Urothelium cell line (cell line): ENCODE results near the gene MAPRE2.

Source experiments
- DNase-seq: peaks from one replicate; pipeline ENCODE4 v3.0.0; 2011; ENCODE audit warnings: low spot score, mixed read lengths
- FAIRE-seq: peaks from 2 replicates; lab custom pipeline; 2011; peaks lifted over from hg19 to GRCh38; lab: Jason Lieb, UNC

MAPRE2 gene

DNA sequence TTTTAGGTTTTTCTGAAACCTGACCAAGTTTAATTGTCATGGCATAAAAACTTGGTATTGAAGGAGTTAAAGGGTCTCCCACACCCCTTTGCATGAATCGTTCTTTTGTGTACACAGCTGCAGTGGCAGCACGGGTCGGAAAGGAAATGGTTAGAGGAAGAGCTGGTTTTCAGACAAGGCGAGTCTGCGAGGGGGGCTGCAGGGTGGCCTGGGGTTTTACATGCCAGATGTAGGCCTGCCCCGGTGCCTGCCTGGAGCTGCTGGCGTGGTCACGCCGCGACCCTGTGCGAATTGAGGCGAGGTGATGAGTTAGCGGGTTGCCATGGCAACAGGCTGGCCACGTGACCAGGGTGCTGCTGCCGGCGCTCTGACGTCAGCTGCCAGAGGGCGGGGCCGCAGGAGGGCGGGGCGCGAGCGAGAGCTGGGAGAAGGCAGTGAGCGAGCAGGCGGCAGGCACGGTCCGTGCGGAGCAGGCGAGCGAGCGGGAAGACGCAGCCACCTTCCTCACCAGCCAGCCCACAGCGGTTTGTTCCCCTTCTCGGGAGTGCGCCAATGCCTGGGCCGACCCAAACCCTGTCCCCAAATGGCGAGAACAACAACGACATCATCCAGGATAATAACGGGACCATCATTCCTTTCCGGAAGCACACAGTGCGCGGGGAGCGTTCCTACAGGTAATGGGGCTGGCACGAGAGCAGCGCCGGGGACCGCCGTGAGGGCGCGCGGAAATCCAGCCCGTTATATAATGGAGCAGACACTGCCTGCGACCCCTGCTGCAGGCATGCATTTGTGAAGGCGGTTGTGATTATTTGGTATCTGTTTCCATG is at the start of gene MAPRE2:
Gene MAPRE2 (plus strand): TSS at position 426 of the 827 bp plus-strand sequence. CDS start 127 bp downstream, at position 553.
- peak; percentile 96 for DNase-seq
- FAIRE-seq: peak; percentile 74

GRCh38 chr18:34991561-34991960 is 49.7 kb upstream of the MAPRE2 start:
- DNase-seq (no peak), FAIRE-seq (no peak)

DNA sequence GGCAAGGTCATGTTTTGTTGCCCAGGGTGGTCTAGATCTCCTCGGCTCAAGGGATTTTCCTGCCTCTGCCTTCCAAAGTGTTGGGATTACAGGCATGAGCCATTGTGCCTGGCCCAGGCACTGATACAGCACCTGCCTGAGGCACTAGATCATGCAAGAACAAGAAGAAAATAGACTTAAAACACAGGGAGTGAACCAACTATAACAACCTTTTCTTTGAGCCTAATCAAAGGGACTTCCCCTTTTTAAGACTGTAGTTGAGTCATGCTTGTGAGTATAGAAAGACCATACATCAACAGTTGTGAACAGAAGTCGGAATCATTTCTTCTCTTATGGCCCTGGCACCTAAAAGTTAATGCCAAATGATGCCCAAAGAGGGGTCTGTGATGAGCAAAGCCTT is 47.9 kb upstream of the MAPRE2 start:
- DNase-seq (no peak), FAIRE-seq (no peak)

DNA sequence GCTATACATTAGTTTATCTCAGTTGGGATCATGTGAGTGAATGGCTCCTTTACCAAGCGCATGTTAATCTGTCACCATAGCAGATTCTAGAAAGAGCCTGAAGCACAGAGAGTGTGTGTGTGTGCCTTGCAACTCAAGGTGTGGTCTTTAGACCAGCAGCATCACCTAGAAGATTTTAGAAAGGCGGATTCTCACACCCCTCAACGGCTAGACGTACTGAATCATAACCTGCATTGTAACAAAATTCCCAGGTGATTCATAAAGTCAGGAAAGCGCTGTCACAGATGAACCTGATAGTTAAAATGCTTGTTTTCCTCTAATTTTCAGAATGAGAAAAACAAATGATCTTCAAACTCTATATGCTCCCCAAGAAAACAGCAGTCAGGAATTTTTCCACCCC is 45.5 kb upstream of the MAPRE2 start:
- no peak for DNase-seq
- FAIRE-seq: no peak

DNA sequence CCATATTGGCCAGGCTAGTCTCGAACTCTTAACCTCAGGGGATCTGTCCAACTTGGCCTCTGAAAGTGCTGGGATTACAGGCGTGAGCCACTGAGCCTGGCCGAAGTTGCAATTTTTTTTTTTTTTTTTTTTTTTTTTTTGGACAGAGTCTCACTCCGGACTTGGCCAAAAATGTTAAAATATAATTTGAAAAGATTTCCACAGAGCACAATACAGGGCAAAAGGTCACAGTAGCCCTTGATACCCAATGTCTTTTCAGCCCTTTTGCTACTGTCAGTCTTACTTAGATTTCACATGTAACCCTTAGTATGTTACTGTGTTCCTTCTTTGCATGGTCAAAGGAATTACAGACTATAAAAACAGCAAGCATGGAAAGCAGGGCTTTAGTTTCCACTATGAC is 42.6 kb upstream of the MAPRE2 start:
- FAIRE-seq: no peak
- no peak for DNase-seq

DNA sequence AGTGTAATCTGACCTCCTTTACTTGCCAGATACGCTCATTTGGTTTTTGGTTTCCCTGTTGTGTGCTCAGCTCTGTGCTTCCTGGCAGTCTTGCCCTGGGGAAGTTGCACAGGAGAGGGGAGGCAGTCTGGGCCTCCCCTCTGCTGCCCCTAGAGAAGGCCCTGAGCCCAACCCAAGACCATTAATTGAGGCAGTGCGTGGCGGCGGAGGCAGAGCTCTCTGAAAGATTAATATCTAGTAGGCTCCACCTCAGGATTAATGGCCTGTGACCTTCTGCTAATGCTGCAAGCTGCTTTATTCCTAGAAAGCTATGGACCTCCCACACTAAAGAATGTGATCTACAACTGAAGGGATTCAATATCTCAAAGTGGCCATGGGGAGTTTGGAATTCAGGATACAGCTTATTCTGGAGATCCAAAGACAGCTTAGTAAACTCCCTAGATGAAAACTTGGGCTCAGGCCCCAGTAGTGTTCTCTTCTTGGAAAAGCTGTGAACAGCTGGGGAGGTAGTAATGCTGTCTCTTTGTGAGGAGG is 41.4 kb upstream of the MAPRE2 start:
- DNase-seq: no peak
- FAIRE-seq: no peak

DNA sequence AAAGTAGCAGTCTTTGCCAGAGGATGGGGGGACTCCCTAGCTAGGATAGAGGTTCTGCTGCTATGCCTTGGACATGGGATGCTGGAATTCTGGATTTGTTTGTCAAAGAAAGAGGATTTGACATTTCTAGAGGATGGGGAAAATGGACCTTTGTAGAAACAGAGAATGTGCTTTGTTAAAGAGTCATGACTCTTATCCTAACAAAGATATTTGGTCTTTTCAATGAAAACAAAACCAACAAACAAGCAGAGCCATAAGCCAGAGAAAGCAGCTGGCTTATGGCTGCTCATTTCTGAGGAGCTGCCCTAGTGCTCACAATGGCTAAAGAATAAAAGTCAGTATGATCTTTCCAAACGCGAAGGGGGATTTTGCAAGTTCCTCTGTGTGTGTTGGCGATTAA is 40.8 kb upstream of the MAPRE2 start:
- DNase-seq: no peak
- no peak for FAIRE-seq

GRCh38 chr18:35002120-35002519 is 39.1 kb upstream of the MAPRE2 start:
- FAIRE-seq (no peak), DNase-seq (no peak)

DNA sequence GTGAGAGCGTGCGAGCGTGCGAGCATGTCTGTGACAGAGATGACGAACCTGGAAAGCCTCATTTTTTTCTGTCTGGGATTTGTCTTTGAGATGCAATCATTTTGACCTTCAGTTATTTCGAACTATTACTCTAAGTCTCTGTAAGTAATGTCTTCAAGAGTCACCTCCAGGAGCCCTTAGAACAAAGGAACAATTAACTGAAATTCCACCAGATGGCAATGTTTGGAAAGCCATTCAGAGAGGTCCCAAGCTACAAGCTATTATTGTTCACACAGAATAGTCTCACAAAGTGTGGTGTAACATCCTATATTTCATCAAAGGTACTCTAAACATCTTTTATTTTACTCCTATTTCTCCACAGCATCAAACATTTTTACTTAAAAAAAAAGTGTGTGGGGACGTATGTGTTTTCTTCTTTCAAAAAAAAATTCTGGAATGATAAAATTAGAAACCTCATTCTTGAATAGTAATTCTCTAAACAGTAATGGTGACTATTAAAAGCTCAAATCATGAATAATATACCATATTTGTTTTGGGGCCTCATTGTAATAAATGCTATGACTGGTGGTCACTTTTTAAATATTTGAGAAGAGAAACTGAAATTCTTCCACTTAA is 35.1 kb upstream of the MAPRE2 start:
- FAIRE-seq (no peak), DNase-seq (peak; percentile 29)

- FAIRE-seq (no peak), DNase-seq (no peak)
These were observed 31.1 kb upstream of the MAPRE2 start for GRCh38 chr18:35010156-35010555.

GRCh38 chr18:35010993-35011392 is 30.2 kb upstream of the MAPRE2 start:
- DNase-seq (no peak), FAIRE-seq (no peak)

- DNase-seq: no peak
- FAIRE-seq: no peak
These were observed 21.3 kb upstream of the MAPRE2 start for GRCh38 chr18:35019933-35020332.

DNA sequence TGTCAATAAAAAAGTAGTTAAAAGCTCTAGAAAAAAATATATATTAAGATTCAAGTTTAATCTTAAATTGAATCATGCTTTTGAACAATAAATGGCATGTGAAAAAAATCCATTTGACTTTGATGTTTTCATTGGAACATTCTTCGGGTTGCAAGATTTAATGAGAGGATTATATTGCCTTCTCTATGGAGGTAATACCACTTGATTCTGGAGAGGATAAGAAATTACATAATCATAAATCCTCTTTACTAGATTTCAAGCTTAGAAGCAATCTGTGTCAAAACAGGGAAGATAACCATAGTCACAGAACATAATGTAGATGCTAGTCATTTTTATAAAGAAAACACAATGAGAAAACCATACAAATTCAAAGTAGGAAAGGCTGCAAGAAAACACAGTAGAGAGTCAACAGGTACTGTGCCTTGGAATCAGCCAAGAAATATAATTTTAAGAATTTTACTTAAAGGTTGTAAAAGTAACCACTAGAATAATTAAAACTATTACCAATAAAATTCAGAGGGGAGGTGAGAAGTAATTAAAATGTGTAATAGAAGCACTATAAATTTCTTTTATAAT is 18.7 kb upstream of the MAPRE2 start:
- no peak for FAIRE-seq
- DNase-seq: no peak

- DNase-seq: no peak
- FAIRE-seq: no peak
These were observed 17.0 kb upstream of the MAPRE2 start for GRCh38 chr18:35024196-35024595.

GRCh38 chr18:35024965-35025364 is 16.2 kb upstream of the MAPRE2 start:
- FAIRE-seq (no peak), DNase-seq (no peak)

GRCh38 chr18:35026407-35027061 is 14.7 kb upstream of the MAPRE2 start:
- no peak for DNase-seq
- FAIRE-seq: no peak

GRCh38 chr18:35027206-35027605 is 14.0 kb upstream of the MAPRE2 start:
- FAIRE-seq (no peak), DNase-seq (no peak)

GRCh38 chr18:35028536-35028935 is 12.7 kb upstream of the MAPRE2 start:
- FAIRE-seq (no peak), DNase-seq (no peak)

DNA sequence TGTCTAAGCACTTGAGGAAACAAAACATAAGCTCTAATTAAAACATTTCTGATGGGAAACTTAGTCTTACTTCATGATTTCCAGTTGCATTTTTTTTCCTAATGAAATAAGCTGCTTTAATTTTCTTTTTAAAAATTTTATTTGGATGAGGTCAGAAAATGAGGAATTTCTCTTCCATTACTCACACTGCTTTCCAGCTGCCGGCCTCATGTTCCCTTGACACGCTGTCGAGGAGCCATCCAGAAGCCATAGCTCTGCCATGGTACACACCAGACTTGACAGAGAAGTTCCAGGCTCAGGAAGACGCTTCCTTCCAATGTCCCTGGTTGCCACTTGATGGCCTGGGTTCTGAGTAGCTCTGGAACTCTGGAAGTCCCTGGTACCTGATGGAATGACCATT is 12.1 kb upstream of the MAPRE2 start:
- DNase-seq: peak; percentile 30
- FAIRE-seq: no peak

DNA sequence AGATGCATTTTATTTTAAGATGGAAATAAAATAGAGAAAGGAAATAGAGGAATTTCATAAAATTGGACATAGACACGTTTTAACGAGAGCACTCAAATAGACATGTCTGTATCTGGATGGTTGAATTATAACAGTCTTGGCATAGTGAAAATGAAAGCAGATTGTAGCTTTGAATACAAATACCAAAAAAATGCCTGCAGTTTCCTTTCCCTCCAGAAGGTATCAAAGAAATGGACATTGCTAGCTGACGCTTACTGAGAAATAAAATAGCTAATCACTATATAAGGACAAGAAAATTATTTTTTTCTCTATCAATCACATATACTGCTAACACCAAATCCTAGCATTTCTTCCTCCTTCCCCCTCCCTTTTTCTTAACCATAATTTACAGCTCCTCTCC is 11.4 kb upstream of the MAPRE2 start:
- no peak for DNase-seq
- no peak for FAIRE-seq

- no peak for FAIRE-seq
- no peak for DNase-seq
These were observed 10.8 kb upstream of the MAPRE2 start for GRCh38 chr18:35030277-35030989.
